Raji (cell line): Measurements from ENCODE around the gene RUFY4.

Experiments
- POLR2A ChIP-seq: IDR thresholded peaks from 2 replicates; pipeline ENCODE4 v1.6.1; 2011; ENCODE audit warnings: low read depth, low read length, control low read depth; ENCODE audit not compliant: insufficient read depth

Gene RUFY4

GRCh38 chr2:218069606-218070300 is 700 bp downstream of the RUFY4 start:
- no peak for TF ChIP-seq POLR2A

GRCh38 chr2:218070587-218070986 is 1.5 kb downstream of the RUFY4 start:
- TF ChIP-seq POLR2A, result no peak

- no peak for TF ChIP-seq POLR2A
These were observed 2.3 kb downstream of the RUFY4 start for GRCh38 chr2:218071218-218071937.

GRCh38 chr2:218072002-218072401 is 2.9 kb downstream of the RUFY4 start:
- no peak for TF ChIP-seq POLR2A

GRCh38 chr2:218072478-218073024 is 3.5 kb downstream of the RUFY4 start:
- no peak for TF ChIP-seq POLR2A

- TF ChIP-seq POLR2A, result no peak
These were observed 4.1 kb downstream of the RUFY4 start for GRCh38 chr2:218073185-218073584.

GRCh38 chr2:218074031-218074430 is 5.0 kb downstream of the RUFY4 start:
- no peak for TF ChIP-seq POLR2A

- no peak for TF ChIP-seq POLR2A
These were observed 7.1 kb downstream of the RUFY4 start for GRCh38 chr2:218075975-218076811.

- TF ChIP-seq POLR2A, result no peak
These were observed 8.6 kb downstream of the RUFY4 start for GRCh38 chr2:218077464-218078216.

GRCh38 chr2:218079943-218080913 is 11.2 kb downstream of the RUFY4 start:
- TF ChIP-seq POLR2A, result no peak

- no peak for TF ChIP-seq POLR2A
These were observed 12.0 kb downstream of the RUFY4 start for GRCh38 chr2:218081063-218081462.

- TF ChIP-seq POLR2A, result no peak
These were observed 12.6 kb downstream of the RUFY4 start for GRCh38 chr2:218081695-218082094.

GRCh38 chr2:218082586-218083351 is 13.7 kb downstream of the RUFY4 start:
- no peak for TF ChIP-seq POLR2A
